DMS53 treated with DMSO at 0.1 percent for 48 hours (cell line): Measurements from ENCODE around the gene CDCP1.
A peak's percentile ranks its signal among the peaks of the same experiment; 100 is the strongest.
"Not testable (repeated sequence)": the region's sequence is repeated elsewhere in the genome, so short reads cannot be mapped to it uniquely, and the experiment has no call there.

Experiments
- DNase-seq: peaks from one replicate; lab custom pipeline; 2025; ENCODE audit not compliant: unreplicated experiment; lab: John Stamatoyannopoulos, UW

The CDCP1 gene

GRCh38 chr3:45173776-45174175, 27.6 kb upstream of the CDCP1 start:
- no peak for DNase-seq

- no peak for DNase-seq
Measured at GRCh38 chr3:45171283-45171682, 25.1 kb upstream of the CDCP1 start.

DNA sequence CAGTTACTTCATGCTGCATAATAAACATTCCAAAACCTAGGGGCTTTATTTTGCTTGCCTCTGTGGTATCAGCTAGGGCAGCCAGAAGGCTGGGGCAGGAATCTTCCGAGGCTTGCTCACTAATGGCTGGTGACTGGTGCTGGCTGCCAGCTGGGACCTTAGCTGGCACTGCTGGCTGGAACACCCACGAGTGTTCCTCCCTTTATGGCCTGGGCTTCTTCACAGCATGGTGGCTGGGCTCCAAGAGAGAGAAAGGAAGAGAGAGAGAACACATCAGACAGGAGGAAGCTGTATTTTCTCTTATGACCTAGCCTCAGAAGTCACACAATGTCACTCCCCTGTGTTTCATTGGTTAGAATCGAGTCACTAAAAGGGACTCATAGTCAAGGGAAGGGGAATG, 23.9 kb upstream of the CDCP1 start:
- no peak for DNase-seq

DNA sequence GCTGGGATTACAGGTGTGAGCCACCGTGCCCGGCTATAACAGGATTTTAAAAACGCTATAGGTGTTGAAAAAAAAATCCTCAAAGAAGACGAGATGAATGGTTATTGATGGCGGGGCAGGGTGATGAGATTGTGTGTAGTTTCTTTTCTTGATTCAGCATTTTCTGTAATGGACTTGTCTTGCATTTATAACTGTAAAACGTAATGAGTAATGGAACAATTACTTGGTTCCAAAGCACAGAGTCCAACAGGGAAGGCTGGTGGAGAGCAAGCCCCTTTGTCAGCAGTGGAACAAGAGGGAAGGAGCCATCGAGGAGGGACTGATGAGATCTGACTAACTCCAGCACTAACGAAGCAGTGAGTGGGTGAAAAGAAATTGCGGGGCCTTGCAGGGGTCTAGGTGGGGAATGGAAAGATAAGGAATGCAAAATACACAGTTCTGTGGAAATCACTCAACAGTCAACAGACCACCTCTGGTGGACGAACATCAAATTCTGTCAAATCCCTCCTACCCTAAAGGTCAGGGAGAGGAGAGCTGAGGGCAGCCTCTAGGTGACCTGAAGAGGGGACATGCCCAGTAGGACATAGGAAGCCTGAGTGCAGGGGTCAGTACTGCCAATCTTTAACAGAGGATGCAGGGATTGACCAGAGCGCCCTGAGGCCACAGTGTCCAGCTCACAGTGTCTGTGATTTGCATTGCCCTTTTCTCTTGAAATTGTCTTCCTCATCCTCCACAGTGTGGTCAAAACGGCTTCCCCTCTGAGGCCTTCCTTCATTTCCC, 23.1 kb upstream of the CDCP1 start:
- no peak for DNase-seq

GRCh38 chr3:45168451-45168850, 22.3 kb upstream of the CDCP1 start:
- DNase-seq = no peak

DNA sequence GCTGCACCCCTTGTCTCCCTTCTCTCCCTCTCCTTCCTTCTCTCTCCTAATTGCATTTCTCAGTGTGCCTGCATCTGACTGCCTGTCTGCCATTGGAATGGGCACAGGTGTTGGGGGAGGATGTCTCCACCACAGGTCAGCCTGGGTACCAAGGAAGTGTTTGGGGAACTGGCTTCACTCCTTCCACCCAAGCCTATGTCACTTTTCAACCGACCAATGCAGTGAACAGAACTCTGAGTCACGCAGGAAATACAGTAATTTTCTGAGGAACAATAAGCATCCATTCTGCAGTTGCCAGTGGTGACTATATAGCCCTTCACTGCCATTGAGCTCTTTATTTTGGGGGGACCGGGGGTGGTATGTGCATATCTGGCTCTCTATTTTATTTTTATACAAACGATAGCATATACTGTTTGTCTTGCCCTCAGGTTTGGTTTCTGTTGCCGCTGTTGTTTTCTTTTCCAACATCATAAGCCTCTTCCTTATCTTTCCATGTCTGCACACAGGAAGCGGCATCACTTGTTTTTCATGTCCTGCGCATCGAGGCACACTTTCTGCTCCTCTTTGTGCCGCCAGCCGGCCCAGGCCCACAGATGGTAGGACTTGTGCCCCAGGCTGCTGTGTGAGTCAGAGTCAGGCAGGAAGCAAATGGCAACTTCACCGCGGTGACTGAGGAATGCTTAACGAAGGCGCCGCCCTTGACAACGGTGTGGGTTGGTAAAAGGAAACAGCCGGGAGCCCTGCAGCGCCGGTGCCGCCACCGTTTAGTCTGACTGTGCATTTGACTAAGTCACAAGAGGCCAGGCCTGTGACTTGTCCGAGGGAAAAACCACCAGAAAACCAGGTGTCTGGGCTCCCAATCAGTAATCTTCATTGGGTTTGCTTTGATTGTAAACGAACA, 21.1 kb upstream of the CDCP1 start:
- peak; percentile 72 for DNase-seq

DNA sequence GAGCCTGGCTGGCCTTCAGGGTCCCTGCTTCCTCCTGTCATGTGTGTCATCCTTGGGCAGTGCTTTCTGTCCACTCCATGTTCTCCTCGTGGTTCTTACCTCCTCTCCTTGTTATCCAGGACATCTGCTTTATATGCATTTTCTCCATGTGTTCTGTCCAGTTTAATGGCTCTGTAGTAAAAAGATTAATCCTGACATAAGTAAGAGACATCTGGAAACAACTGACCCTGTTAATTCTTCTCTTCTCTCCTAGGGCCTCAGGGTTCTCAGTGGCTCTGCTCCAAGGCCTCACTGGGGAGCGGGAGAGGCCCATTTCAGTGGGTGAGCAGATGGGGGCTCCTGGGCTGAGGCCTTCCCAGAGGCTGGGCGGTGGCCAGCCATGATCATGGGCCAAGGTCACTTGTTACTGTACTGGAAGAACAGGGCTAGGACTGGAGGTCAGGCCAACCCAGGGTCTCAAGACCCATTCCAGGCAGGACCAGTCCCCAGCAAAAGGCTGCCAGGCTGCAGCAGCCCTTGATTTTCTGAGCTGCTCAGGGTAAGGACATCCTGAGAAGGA, 20.2 kb upstream of the CDCP1 start:
- DNase-seq = no peak

- DNase-seq = no peak
Measured at GRCh38 chr3:45165497-45166283, 19.5 kb upstream of the CDCP1 start.

GRCh38 chr3:45164056-45164455, 17.9 kb upstream of the CDCP1 start:
- no peak for DNase-seq

- DNase-seq = no peak
Measured at GRCh38 chr3:45163481-45163880, 17.3 kb upstream of the CDCP1 start.

DNA sequence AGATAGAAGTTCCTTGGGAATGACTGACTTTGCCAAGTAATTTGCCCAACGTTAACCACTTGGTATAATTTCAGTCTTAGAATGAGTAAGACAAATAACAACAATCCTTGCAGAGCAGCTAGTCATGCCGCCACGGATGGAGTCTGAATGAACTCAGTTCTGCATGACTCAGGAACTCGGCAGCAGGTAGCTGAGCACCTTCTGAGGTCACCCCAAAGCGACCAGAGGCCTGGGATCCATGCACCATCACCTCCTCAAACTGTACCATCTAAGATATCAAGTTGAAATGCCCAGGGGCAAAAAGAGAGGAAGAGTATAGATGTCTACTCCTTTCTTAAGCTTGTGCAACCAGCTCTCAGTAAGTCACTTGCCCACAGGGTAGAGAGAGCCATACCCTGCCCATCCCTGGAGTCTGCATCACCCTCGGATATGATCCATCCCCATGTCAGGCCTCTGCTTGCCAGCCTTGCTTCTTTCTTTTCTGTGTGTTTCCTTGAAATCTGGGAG, 8.5 kb upstream of the CDCP1 start:
- no peak for DNase-seq

DNA sequence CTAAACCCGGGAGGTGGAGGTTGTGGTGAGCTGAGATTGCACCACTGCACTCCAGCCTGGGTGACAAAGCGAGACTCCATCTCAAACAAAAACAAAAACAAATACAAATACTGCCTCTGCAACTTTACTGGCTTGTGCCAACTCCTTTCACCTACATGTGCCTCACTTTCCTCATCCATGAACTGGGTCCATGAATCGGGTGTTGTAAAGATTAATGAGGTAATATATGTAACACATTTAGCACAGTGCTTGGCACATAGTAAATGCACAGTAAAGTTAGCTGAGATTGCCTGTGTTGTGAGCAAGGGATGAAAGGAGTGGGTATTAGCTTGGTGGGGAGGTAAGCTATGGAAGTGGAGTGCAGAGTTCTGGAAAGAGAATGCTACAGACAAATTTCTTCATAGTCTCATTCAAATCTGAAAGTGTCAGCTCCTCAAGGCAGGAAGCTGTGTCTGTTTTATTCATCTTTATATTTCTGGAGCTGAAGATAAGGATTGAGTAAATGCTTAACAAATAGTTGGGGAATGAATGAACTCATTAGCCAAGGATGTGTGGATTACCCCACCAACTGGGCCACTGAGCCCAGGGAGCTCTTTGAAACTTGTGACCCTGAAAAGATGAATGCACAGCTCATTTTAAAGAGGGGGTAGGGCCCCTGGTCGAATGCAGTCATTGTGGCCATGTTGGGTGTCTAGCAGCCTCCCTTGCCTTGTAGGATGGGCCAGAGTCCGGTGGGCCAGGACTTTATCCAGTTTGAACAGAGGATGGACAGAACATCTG, 7.7 kb upstream of the CDCP1 start:
- DNase-seq = no peak

- no peak for DNase-seq
Measured at GRCh38 chr3:45152307-45152706, 6.1 kb upstream of the CDCP1 start.

DNA sequence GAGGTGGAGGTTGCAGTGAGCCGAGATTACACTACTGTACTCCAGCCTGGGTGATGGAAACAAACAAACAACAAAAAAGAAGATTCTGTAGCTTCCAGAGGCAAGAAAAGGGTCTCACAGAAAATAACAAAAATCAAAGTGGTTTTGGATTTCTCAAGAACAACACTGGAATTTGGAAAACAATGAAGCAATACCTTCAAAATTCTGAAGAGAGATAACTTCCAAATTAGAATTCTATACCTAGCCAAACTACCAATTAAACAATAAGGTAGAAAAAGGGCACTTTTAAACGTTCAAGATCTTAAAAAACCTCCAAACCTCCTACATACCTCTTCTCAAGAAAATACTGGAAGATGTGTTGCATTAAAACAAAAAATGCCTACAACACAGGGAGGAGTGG, 4.9 kb upstream of the CDCP1 start:
- no peak for DNase-seq

- DNase-seq = no peak
Measured at GRCh38 chr3:45148921-45149320, 2.7 kb upstream of the CDCP1 start.

GRCh38 chr3:45145223-45145622, 955 bp downstream of the CDCP1 start:
- no peak for DNase-seq

GRCh38 chr3:45143673-45144671, 2.2 kb downstream of the CDCP1 start:
- no peak for DNase-seq

- DNase-seq = not testable (repeated sequence)
Measured at GRCh38 chr3:45140770-45141155, 5.4 kb downstream of the CDCP1 start.
